Stimulated activated CD4-positive, alpha-beta T cell treated with anti-CD3 and anti-CD28 coated beads, Interleukin-4, amount 100 ng/mL, for 48 hours (primary cell): ENCODE data around the gene WDFY3.

Experiments
- DNase-seq, 2 donors: peaks; one replicate each; pipeline ENCODE4 v3.0.0-alpha.2; 2020; ENCODE audit warnings: low read depth in 2 of 2

WDFY3 gene, protein sequence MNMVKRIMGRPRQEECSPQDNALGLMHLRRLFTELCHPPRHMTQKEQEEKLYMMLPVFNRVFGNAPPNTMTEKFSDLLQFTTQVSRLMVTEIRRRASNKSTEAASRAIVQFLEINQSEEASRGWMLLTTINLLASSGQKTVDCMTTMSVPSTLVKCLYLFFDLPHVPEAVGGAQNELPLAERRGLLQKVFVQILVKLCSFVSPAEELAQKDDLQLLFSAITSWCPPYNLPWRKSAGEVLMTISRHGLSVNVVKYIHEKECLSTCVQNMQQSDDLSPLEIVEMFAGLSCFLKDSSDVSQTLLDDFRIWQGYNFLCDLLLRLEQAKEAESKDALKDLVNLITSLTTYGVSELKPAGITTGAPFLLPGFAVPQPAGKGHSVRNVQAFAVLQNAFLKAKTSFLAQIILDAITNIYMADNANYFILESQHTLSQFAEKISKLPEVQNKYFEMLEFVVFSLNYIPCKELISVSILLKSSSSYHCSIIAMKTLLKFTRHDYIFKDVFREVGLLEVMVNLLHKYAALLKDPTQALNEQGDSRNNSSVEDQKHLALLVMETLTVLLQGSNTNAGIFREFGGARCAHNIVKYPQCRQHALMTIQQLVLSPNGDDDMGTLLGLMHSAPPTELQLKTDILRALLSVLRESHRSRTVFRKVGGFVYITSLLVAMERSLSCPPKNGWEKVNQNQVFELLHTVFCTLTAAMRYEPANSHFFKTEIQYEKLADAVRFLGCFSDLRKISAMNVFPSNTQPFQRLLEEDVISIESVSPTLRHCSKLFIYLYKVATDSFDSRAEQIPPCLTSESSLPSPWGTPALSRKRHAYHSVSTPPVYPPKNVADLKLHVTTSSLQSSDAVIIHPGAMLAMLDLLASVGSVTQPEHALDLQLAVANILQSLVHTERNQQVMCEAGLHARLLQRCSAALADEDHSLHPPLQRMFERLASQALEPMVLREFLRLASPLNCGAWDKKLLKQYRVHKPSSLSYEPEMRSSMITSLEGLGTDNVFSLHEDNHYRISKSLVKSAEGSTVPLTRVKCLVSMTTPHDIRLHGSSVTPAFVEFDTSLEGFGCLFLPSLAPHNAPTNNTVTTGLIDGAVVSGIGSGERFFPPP (N-terminal part only)

DNA sequence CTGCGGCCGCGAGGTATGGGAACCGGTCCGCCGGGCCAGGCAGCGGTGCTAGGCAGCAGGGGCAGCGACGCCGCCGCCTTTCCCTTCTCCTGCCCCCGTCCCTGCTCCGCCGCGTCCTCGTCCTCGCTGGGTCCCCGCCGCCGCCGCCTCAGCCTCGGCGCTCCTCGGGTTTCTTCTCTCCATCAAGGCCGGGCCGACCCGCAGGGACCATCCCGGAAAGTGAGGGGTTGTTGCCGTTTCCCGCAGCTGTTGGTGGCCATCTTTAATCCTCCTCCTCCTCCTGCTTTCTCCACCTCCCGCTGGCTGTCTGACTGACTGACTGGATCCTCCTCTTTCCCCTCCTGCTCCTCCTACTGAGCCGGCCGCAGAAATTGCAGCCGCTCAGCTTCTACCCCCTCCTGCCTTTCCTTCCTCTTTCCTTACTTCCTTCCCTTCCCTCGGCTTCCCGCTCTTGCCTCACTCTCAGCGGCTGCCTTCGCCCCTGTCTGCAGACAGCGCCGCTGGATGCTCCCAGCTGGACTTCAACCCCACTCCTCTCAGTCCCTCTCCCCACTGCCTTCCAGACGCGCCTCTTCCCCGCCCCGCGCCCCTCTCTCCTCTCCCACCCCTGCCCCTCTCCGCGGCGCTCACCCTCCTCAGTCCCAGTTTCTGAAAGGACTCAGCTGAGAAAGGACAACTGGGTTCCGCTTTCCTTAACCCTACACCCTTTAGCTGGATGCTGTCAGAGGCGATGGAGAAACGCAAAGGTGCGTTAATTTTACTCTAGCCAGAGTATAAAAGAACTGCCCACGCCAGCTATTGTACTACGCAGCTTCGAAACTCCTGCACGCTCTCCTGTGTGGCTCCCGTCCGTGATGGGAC, at the start of gene WDFY3:
WDFY3 (minus strand) TSS at position 309 of the 861 bp plus-strand sequence. CDS start 106,099 bp downstream, outside the sequence.
- DNase-seq, result peak in 1 of 2 donors; percentile 6

DNA sequence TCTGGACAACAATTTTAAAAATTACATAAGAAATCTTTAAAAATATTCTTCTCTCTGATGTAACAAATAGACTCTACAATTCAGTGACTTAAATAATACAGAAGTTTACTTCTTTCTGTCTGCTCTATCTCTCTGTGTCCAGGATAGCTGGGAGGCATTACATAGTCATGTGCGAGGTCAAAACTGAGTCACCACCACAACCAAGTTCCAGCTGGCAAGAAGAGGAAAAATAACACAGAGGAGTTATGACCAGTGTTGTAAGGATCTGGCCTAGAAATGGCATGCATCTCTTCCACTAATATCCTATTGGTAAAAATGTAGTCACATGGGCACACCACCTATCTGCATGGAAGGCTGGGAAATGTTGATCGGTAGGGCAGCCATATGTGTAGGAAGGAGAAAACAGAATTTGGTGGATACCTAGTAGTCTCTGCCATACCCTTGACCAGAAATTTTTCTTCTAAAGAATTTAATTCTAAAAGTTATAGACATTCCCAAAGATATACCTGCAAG, 39.4 kb upstream of the WDFY3 start:
- no peak for DNase-seq

DNA sequence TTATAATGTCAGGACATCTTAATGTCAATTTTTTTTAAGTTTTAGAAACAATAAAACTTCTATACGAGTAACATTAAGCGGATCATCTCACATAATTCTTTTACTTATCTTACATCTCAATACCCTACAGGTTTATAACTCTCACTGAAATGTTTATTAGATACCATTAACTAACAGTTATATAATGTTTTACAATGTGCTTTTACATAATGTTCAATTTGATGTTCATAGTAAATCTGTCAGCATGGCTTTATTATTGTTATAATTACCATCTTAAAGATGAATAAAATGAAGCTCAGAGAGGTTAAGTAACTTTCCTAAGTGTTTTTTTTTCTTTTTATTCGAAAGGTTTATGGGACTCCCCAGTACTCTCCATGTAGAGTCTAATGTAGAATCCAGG, 33.9 kb upstream of the WDFY3 start:
- DNase-seq, result no peak

- DNase-seq, result no peak
Observed at GRCh38 chr4:84995386-84995785, 28.9 kb upstream of the WDFY3 start.

- no peak for DNase-seq
Observed at GRCh38 chr4:84994280-84994679, 27.8 kb upstream of the WDFY3 start.

DNA sequence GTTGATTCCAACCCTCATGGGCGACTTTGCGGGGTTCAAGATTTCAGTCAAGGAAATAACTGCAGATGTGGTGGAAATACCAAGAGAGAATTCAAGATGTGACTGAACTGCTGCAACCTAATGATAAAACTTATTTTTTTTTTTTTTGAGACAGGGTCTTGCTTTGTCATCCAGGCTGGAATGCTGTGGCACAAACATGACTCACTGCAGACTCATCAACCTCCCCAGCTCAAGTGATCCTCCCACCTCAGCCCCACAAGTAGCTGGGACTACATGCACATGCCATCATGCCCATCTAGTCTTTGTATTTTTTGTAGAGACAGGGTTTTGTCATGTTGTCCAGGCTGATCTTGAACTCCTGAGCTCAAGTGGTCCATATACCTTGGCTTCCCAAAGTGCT, 19.5 kb upstream of the WDFY3 start:
- DNase-seq, result no peak

DNA sequence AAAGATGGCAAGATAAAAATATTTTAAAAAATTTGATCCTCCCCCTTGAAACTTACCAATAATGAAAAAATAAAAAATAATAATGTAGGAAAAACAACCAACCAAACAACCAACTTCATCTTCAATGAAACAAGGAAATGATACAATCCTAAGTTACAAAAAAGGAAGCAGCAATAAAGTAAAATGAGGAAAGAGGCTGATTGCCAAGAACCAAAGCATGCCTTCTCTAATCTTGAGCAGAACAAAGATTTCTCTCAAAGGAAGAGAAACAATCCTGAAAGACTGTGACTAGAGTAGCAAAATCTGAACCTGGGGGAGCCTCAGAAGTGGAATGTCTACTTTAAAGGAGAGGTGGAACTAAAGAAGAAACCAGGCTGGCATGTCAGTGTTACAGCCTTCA, 10.9 kb upstream of the WDFY3 start:
- no peak for DNase-seq

GRCh38 chr4:84973856-84974255, 7.4 kb upstream of the WDFY3 start:
- DNase-seq, result no peak

DNA sequence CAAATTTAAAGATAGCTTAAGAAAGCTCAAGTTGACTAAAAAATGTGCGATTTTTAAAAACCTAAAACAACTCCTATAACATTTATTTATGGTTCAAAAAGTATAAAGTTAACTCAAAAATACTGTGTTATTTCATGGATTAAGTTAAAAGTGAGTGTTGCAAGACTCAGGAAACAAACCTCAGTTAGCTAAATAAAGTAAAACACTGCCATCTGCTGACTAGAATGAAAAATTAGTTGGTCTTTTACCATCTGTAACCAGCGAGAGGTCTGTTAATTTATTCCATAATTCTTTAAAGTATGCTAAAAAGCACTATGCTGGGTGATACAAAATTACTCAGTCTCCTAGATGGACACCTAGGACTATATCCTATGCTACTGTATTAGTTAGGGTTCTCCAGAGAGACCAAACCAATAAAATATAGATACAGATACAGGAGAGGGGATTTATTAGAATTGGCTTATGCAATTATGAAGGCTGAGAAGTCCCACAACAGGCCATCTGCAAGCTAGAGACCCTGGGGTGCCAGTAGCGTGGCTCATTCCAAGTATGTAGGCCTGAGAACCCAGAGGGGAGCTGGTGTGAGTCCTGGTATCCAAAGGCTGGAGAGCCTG, 4.9 kb upstream of the WDFY3 start:
- DNase-seq, result no peak

GRCh38 chr4:84968925-84969324, 2.4 kb upstream of the WDFY3 start:
- no peak for DNase-seq

DNA sequence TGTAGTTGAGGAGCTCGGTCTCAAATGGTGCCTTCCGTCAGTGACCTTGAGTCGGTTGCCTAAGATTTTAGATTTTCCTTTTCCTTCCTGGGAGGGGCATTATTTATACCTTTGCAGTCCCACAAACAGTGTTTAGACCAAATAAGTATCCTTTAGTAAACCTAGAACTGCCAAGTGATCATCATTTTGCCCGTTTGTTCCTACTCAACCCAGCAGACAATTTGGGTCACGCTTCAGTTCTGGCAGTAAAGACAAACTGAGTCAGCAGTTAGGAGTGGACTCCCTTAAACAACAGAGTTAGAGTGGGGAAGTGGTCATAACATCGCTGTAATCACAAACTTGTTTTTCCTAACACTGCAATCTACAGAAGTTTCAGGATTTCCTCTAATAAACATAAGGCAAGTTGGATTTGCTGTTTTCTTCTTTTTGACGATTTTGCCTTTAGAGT, 777 bp upstream of the WDFY3 start:
- no peak for DNase-seq

DNA sequence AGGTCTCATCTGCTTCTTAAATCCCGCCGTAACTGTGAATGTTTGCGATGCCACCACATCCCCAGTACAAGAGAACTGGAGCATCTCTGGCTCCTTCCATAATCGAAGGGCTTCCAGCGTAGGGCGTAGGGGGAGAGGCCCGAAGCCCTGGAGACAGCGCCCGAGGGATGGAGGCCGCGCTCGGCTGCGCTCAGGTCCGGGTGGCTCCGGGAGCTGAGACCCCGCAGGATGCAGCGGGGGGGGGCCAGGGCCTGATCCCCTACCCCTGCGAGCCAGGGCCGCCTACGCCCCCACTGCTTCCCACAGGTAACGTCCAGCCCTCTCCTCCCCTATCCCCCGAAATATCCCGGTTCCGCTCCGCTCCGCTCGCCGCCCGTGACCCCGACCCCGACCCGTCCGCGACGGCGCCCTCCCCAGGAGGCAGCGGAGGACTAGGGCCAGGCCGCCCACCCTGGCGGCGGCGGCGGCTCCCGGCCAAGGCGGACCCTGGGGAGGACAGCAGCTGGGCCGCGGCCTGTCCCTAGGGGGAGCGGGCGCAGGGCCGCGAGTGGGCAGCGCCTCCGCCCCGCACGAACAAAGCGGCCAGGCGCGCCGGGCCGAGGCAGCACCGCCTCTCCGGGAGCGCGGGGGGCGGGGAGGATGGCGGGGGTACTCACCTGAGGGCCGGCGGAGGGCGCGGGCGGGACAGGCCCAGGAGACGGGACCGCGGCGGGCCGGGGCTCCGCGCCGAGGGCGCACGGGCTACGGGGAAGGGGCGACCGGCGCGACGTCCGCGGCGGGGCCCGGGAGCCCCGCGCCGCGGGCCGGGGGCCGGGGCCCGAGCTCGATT, 723 bp downstream of the WDFY3 start:
- no peak for DNase-seq

GRCh38 chr4:84964995-84965552, 1.4 kb downstream of the WDFY3 start:
- DNase-seq, result no peak

GRCh38 chr4:84962102-84962501, 4.4 kb downstream of the WDFY3 start:
- DNase-seq, result no peak

DNA sequence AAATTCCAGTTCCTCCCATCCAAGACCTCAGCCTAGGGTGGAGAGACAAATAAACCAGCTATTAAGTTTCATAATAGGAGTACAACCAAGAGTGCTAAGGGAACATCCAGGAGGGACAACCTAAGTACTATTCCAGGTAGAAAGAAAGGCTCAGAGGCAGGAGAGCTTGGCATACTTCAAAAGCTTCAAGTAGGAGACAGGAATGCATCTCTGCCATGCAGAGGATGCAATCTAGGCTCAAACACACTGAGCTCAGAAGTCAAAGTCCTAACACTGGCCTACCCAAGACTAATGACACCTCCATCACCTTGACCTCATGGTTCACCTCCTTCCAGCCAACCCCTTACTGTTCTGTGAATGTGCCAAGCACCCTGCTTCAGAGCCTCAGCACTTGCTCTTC, 8.1 kb downstream of the WDFY3 start:
- no peak for DNase-seq

DNA sequence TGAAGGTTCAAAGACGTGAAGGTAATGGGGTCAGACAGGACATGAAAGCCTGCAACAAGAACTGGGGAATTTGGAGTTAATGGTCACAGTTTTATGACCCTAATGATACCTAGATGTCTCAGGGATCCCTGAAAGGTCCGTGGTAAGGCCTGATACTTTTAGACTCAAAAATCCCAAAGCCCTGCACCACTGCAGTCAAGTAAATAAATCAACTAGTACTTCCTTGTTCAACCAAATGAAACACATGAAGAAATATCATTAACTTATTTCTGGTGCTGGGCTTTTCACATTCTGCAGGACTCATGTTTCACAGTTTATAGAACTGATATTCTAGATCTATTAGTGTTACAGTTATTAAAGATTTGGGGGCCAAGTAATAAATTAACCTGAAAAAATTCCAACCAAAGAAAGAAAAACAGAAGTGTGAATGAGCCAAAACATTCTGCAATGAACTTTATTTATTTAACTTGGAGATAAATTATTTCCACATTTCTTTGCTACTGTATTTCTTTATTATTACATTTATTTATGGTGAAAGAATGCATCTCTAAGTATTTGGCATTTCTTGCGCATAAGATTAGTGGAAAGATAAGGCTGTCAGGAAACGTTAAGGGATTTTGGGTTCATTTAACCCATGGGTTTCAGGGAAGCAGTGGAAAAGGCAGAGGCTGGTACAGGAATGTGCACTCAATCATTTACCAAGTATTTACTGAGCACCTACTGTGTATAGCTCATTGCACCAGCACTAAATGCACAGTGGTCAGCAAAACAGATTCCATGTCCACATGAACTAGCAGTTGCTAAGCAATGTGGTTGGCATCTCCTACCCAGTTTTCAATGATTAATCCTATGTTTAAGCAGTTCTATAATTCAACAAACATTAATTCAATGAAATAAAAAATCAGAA, 8.7 kb downstream of the WDFY3 start:
- no peak for DNase-seq

GRCh38 chr4:84956014-84956413, 10.5 kb downstream of the WDFY3 start:
- DNase-seq, result no peak

DNA sequence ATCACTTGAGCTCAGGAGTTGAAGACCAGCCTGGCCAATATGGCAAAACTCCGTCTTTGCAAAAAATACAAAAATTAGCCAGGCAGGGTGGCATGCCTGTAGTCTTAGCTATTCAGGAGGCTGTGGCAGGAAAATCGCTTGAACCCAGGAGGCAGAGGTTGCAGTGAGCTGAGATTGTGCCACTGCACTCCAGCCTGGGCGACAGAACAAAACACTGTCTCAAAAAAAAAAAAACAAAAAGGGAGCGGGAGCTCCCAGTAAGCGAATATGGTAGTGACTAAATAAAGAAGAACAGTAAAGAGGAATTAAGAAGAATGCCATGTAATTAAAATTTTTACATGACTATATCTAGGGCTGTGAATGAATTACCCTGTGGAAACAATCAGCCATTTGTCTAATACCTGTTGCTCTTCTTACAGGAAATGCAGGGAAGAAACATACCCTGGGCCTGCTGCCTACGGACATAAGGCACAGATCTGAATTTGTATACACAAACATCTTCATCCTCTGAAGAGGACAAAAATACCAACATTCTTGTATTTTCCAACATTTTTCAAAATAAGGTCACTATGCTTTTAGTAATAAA, 11.4 kb downstream of the WDFY3 start:
- no peak for DNase-seq
